GM21381 (cell line): ENCODE measurements around the gene SS18.

Experiments used
- ATAC-seq: cut with Tn5 transposase; IDR thresholded peaks from one replicate; pipeline ENCODE4 v1.9.1; 2021; ENCODE audit warnings: mild to moderate bottlenecking, moderate library complexity; ENCODE audit not compliant: unreplicated experiment

The SS18 gene

GRCh38 chr18:26004832-26005231 is 85.6 kb downstream of the SS18 start:
- ATAC-seq: no peak

GRCh38 chr18:26003817-26004216 is 86.6 kb downstream of the SS18 start:
- no peak for ATAC-seq

- no peak for ATAC-seq
These were observed 87.1 kb downstream of the SS18 start for GRCh38 chr18:26003356-26003755.

- no peak for ATAC-seq
These were observed 88.0 kb downstream of the SS18 start for GRCh38 chr18:26002375-26002910.

GRCh38 chr18:25998461-25998860 is 92.0 kb downstream of the SS18 start:
- no peak for ATAC-seq

- ATAC-seq: no peak
These were observed 97.8 kb downstream of the SS18 start for GRCh38 chr18:25992566-25992965.

GRCh38 chr18:25990473-25990872 is 99.9 kb downstream of the SS18 start:
- ATAC-seq: no peak

- no peak for ATAC-seq
These were observed 104.6 kb downstream of the SS18 start for GRCh38 chr18:25985707-25986394.

GRCh38 chr18:25983730-25984129 is 106.7 kb downstream of the SS18 start:
- no peak for ATAC-seq

- ATAC-seq: no peak
These were observed 107.5 kb downstream of the SS18 start for GRCh38 chr18:25982961-25983360.

GRCh38 chr18:25982153-25982552 is 108.3 kb downstream of the SS18 start:
- no peak for ATAC-seq

- ATAC-seq: no peak
These were observed 110.9 kb downstream of the SS18 start for GRCh38 chr18:25979369-25980040.

- no peak for ATAC-seq
These were observed 113.9 kb downstream of the SS18 start for GRCh38 chr18:25976554-25976953.

GRCh38 chr18:25974630-25975077 is 115.8 kb downstream of the SS18 start:
- ATAC-seq: no peak
